Neural cell (in vitro differentiated cells): Measurements from ENCODE around the gene LCOR. TPM values are rescaled to one million over a fixed set of nuclear protein-coding genes. Genes with fewer than 3 reads are reported as not detected.
A peak's percentile ranks its signal among the peaks of the same experiment; 100 is the strongest.

Experiments used
- H2AFZ ChIP-seq: fragments of 200-600, 300-800 bp; sonication (generic), shearing (Covaris generic); 2 replicates; pipeline ENCODE4 v1.6.0; 2014; ENCODE audit warnings: low read depth, mild to moderate bottlenecking, antibody characterized with exemption, low read length, moderate library complexity
- H3F3A ChIP-seq: fragments of 200-600 bp; shearing (Covaris generic); 2 replicates; pipeline ENCODE4 v1.6.1; 2016; ENCODE audit warnings: mild to moderate bottlenecking, moderate library complexity, mixed read lengths, antibody characterized with exemption, low read length; ENCODE audit not compliant: insufficient read depth, poor library complexity, severe bottlenecking
- H3K27ac ChIP-seq: fragments of 200-600, 300-800 bp; sonication (generic), shearing (Covaris generic); 2 replicates; pipeline ENCODE4 v1.5.1; 2014; ENCODE audit warnings: mild to moderate bottlenecking, low read length, moderate library complexity
- H3K27me3 ChIP-seq: fragments of 300-800, 200-600 bp; sonication (generic), shearing (Covaris generic); 2 replicates; pipeline ENCODE4 v1.6.0; 2014; ENCODE audit warnings: mild to moderate bottlenecking, low read depth, low read length, moderate library complexity; ENCODE audit not compliant: insufficient read depth
- H3K36me3 ChIP-seq: fragments of 300-800, 200-600 bp; sonication (generic), shearing (Covaris generic); 2 replicates; pipeline ENCODE4 v1.5.1; 2014; ENCODE audit warnings: mild to moderate bottlenecking, antibody characterized with exemption, low read length, moderate library complexity; ENCODE audit not compliant: insufficient read depth
- H3K4me2 ChIP-seq: fragments of 300-800, 200-600 bp; sonication (generic), shearing (Covaris generic); 2 replicates; pipeline ENCODE4 v1.6.0; 2014; ENCODE audit warnings: mild to moderate bottlenecking, low read length
- H3K4me3 ChIP-seq: fragments of 300-800, 200-600 bp; sonication (generic), shearing (Covaris generic); 2 replicates; pipeline ENCODE4 v1.5.1; 2014; ENCODE audit warnings: mild to moderate bottlenecking, low read length, moderate library complexity
- H3K79me2 ChIP-seq: fragments of 200-600 bp; shearing (Covaris generic); replicated peaks from 2 replicates; pipeline ENCODE4 v1.6.0; 2014; ENCODE audit warnings: mild to moderate bottlenecking, low read length, moderate library complexity; ENCODE audit not compliant: insufficient read depth
- H3K9ac ChIP-seq: fragments of 300-800, 200-600 bp; sonication (generic), shearing (Covaris generic); 2 replicates; pipeline ENCODE4 v1.6.1; 2016; ENCODE audit warnings: mild to moderate bottlenecking, low read length, mixed read lengths
- H3K9me2 ChIP-seq: fragments of 200-600 bp; shearing (Covaris generic); 2 replicates; pipeline ENCODE4 v1.6.1; 2016; ENCODE audit warnings: mild to moderate bottlenecking, low read length, mixed read lengths; ENCODE audit not compliant: insufficient read depth
- H3K9me3 ChIP-seq: fragments of 200-600, 300-800 bp; sonication (generic), shearing (Covaris generic); 2 replicates; pipeline ENCODE4 v1.6.1; 2016; ENCODE audit warnings: mild to moderate bottlenecking, mixed run types, low read length, moderate library complexity, mixed read lengths
- H4K20me1 ChIP-seq: fragments of 200-600 bp; shearing (Covaris generic); 2 replicates; pipeline ENCODE4 v1.6.1; 2016; ENCODE audit warnings: mild to moderate bottlenecking, mixed run types; ENCODE audit not compliant: insufficient read depth
- EP300 ChIP-seq: fragments of 450-650 bp; conservative IDR thresholded peaks from 2 replicates; pipeline ENCODE4 v1.6.1; 2014; ENCODE audit warnings: antibody characterized with exemption, mild to moderate bottlenecking, moderate library complexity; ENCODE audit not compliant: poor library complexity, severe bottlenecking
- EZH2 ChIP-seq: fragments of 200-600, 300-800 bp; shearing (Covaris generic), sonication (generic); IDR thresholded peaks from 2 replicates; pipeline ENCODE4 v1.6.1; 2014; ENCODE audit warnings: antibody characterized with exemption, low read length, borderline replicate concordance, mild to moderate bottlenecking; ENCODE audit not compliant: insufficient read depth, poor library complexity, severe bottlenecking
- MXI1 ChIP-seq: fragments of 450-650 bp; conservative IDR thresholded peaks from 2 replicates; pipeline ENCODE4 v1.6.1; 2014; ENCODE audit warnings: antibody characterized with exemption, mild to moderate bottlenecking; ENCODE audit not compliant: poor library complexity, severe bottlenecking
- POLR2AphosphoS5 ChIP-seq: IDR thresholded peaks from 2 replicates; pipeline ENCODE4 v1.6.1; 2012
- RAD21 ChIP-seq: fragments of 450-650 bp; conservative IDR thresholded peaks from 2 replicates; pipeline ENCODE4 v1.6.1; 2014; ENCODE audit warnings: antibody characterized with exemption, mild to moderate bottlenecking, moderate library complexity
- SMC3 ChIP-seq: fragments of 450-650 bp; conservative IDR thresholded peaks from 2 replicates; pipeline ENCODE4 v1.6.1; 2014; ENCODE audit warnings: antibody characterized with exemption, mild to moderate bottlenecking, moderate library complexity; ENCODE audit not compliant: poor library complexity
- TAF1 ChIP-seq: IDR thresholded peaks from 2 replicates; pipeline ENCODE4 v1.6.1; 2012; ENCODE audit warnings: low read depth
- polyA plus RNA-seq: library from polyadenylated mRNA; depleted of rRNA; stranded (reverse); fragments of >200 nt; gene quantifications from 2 replicates; pipeline ENCODE4 v1.2.3, GENCODE V29; 2014
- TF ChIP-seq, protein P1 (sequence below): fragments of 450-650 bp; IDR thresholded peaks from 2 replicates; pipeline ENCODE4 v1.5.1; 2014; ENCODE audit warnings: antibody characterized with exemption, mild to moderate bottlenecking, moderate library complexity; ENCODE audit not compliant: poor library complexity, severe bottlenecking
- TF ChIP-seq, protein P2 (sequence below): IDR thresholded peaks from 2 replicates; pipeline ENCODE4 v1.6.1; 2012; ENCODE audit warnings: borderline replicate concordance

The LCOR gene
- polyA plus RNA-seq, 1 donor from 2014 or later, result 61.1 TPM

DNA sequence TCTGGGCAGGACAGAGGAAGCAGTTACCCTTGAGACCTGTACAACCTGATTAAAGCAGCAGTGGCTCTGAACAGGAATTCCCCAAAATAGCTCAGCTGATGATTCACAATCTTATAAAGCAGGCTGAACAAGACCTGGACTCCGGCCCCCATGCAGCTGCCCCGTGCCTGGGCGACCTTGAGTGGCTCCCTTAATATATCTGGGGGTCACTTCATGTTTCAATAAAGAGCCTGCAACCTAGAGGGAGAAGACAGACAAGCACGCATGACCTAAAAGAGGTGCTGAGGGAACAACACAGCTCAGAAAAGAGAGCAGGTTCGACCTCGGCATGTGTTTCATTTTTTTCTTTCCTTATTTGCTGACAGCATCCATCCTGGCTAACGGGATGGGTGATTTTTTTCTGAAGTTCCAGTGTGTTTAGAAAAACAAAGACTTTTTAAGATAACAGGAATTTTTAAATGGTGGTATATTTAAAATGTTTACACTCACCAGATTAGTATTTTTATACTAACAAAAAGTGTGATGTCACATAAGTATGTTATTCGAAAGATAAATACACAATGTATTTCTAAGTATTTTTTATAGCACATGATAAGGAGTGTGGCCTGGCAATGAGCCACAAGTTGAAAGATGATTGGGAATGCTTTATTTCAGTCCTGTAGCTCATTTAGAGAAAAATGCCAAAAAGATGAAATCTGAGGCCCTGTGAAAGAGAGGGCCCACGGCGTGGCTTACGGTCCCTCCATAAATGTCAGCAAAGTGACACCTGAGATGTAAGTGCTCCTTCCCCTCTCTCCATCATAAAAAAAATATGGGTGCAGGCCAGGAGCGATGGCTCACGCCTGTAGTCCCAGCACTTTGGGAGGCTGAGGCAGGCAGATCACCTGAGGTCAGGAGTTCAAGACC is 192.3 kb downstream of the LCOR start:
- H3K27ac ChIP-seq, result no peak overlapping the region
- TF ChIP-seq, protein P1, sequence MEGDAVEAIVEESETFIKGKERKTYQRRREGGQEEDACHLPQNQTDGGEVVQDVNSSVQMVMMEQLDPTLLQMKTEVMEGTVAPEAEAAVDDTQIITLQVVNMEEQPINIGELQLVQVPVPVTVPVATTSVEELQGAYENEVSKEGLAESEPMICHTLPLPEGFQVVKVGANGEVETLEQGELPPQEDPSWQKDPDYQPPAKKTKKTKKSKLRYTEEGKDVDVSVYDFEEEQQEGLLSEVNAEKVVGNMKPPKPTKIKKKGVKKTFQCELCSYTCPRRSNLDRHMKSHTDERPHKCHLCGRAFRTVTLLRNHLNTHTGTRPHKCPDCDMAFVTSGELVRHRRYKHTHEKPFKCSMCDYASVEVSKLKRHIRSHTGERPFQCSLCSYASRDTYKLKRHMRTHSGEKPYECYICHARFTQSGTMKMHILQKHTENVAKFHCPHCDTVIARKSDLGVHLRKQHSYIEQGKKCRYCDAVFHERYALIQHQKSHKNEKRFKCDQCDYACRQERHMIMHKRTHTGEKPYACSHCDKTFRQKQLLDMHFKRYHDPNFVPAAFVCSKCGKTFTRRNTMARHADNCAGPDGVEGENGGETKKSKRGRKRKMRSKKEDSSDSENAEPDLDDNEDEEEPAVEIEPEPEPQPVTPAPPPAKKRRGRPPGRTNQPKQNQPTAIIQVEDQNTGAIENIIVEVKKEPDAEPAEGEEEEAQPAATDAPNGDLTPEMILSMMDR, result no peak
- TF ChIP-seq EZH2, result no peak
- no peak for TF ChIP-seq RAD21
- no peak for TF ChIP-seq POLR2AphosphoS5
- no peak for TF ChIP-seq SMC3
- TF ChIP-seq EP300, result no peak
- TF ChIP-seq TAF1, result no peak
- no peak for TF ChIP-seq MXI1
- TF ChIP-seq, protein P2, sequence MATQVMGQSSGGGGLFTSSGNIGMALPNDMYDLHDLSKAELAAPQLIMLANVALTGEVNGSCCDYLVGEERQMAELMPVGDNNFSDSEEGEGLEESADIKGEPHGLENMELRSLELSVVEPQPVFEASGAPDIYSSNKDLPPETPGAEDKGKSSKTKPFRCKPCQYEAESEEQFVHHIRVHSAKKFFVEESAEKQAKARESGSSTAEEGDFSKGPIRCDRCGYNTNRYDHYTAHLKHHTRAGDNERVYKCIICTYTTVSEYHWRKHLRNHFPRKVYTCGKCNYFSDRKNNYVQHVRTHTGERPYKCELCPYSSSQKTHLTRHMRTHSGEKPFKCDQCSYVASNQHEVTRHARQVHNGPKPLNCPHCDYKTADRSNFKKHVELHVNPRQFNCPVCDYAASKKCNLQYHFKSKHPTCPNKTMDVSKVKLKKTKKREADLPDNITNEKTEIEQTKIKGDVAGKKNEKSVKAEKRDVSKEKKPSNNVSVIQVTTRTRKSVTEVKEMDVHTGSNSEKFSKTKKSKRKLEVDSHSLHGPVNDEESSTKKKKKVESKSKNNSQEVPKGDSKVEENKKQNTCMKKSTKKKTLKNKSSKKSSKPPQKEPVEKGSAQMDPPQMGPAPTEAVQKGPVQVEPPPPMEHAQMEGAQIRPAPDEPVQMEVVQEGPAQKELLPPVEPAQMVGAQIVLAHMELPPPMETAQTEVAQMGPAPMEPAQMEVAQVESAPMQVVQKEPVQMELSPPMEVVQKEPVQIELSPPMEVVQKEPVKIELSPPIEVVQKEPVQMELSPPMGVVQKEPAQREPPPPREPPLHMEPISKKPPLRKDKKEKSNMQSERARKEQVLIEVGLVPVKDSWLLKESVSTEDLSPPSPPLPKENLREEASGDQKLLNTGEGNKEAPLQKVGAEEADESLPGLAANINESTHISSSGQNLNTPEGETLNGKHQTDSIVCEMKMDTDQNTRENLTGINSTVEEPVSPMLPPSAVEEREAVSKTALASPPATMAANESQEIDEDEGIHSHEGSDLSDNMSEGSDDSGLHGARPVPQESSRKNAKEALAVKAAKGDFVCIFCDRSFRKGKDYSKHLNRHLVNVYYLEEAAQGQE, result no peak
- no peaks in the 10 kb centered on the region for H3K79me2 ChIP-seq
- no peaks in the 10 kb centered on the region for H3K36me3 ChIP-seq
- H4K20me1 ChIP-seq, result no peaks in the 10 kb centered on the region
- H3F3A ChIP-seq, result no peaks in the 10 kb centered on the region
- no peak overlapping the region for H3K9ac ChIP-seq
- no peak overlapping the region for H2AFZ ChIP-seq
- H3K4me3 ChIP-seq, result no peak overlapping the region
- H3K4me2 ChIP-seq, result no peak overlapping the region
- no peaks in the 10 kb centered on the region for H3K9me3 ChIP-seq
- H3K9me2 ChIP-seq, result no peaks in the 10 kb centered on the region
- no peaks in the 10 kb centered on the region for H3K27me3 ChIP-seq

DNA sequence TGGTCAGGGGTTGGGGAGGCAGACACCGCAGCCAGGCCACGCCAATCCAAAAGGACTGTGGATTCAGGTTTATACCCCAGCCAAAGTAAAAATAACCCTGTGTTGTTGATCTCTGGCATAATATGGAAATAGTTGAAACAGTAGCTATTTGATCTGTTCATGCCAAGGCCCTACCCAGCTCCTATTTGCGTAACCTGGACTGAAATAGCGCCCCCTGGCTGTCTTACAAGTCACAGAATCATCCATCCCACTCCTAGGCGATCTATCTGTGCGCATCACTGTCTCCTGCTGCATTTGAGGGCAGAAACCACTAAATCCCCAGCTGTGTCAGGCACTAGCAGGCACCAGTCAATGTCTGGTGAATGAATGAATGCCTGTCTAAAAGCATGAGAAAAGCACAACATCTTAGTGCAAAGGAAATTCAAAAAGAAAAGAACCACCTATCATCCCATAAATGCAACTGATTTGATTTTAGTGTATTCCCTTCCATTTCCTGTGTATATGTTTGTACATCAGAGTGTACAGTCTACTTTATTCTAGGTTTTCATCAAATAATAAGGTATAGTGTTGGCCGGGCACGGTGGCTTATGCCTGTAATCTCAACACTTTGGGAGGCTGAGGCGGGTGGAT is 193.6 kb downstream of the LCOR start:
- Histone ChIP-seq H3K4me2 (no peak overlapping the region), H3K79me2 (no peaks in the 10 kb centered on the region), H3K4me3 (no peak overlapping the region), H3K9me2 (no peaks in the 10 kb centered on the region), H3K27me3 (no peaks in the 10 kb centered on the region), H3K27ac (no peak overlapping the region), H4K20me1 (no peaks in the 10 kb centered on the region), H3K9me3 (no peaks in the 10 kb centered on the region), H3F3A (no peaks in the 10 kb centered on the region), H3K9ac (no peak overlapping the region), H2AFZ (no peak overlapping the region), H3K36me3 (no peaks in the 10 kb centered on the region)
- TF ChIP-seq, protein P1, result peak; percentile 55
- TF ChIP-seq RAD21, result peak; percentile 28
- TF ChIP-seq EZH2, result no peak
- peak; percentile 39 for TF ChIP-seq SMC3
